ENCODE data around the gene LSM7.

DNA sequence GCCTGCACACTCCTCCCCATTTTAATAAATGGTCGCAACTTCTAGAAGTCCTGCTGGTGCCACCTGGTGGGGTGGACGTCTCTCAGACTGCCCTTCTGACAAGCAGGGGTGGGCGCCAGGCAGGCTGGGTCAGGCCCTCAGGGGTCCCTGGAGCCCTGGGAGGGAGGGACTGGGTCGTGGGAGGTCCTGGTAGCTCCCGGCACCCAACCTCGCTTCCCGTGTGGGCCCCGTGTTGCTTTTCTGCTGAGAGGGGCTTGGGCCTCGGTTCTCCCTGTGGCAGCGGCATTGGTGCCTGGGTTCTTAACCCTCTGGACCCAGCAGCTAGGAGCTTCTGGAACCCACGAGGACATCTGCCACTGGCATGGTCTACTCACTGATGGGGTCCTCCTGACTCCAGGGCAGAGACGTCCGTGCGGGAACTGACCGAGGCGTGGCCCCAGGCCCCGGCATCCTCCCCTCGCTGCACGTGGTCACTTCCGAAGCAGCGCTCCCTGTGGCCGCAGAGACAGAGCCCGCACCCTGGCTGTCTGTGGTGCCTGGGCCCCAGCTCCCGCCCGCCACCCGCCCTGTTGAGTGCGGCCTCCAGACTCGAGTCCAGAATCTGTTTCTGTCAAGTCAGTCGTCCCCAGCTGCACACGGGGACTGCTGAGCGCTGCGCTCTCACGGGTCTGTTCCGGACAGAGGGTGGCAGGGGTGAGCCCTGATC is 25.7 kb upstream of the LSM7 start:
- TF ChIP-seq, protein P1, sequence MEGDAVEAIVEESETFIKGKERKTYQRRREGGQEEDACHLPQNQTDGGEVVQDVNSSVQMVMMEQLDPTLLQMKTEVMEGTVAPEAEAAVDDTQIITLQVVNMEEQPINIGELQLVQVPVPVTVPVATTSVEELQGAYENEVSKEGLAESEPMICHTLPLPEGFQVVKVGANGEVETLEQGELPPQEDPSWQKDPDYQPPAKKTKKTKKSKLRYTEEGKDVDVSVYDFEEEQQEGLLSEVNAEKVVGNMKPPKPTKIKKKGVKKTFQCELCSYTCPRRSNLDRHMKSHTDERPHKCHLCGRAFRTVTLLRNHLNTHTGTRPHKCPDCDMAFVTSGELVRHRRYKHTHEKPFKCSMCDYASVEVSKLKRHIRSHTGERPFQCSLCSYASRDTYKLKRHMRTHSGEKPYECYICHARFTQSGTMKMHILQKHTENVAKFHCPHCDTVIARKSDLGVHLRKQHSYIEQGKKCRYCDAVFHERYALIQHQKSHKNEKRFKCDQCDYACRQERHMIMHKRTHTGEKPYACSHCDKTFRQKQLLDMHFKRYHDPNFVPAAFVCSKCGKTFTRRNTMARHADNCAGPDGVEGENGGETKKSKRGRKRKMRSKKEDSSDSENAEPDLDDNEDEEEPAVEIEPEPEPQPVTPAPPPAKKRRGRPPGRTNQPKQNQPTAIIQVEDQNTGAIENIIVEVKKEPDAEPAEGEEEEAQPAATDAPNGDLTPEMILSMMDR (IDR thresholded peaks at IDR 0.05) = no peak
- no peak for TF ChIP-seq POLR2A (IDR thresholded peaks at IDR 0.05)
- TF ChIP-seq EP300 (IDR thresholded peaks at IDR 0.05) = no peak
